ENCODE data around the gene TTLL6. TPM values are rescaled to one million over a fixed set of nuclear protein-coding genes. Genes with fewer than 3 reads are reported as not detected.

The TTLL6 gene
- total RNA-seq, 1 experiment from 2014 or later: 3.4 TPM

- TF ChIP-seq ZSCAN18 (CRISPR knock-in tag; IDR thresholded peaks at IDR 0.05): no peak
- no peak for TF ChIP-seq STAT6 (CRISPR knock-in tag; conservative IDR thresholded peaks at IDR 0.05; ENCODE audit: low read depth)
- peak; percentile 78 for TF ChIP-seq ZNF263 (CRISPR knock-in tag; IDR thresholded peaks at IDR 0.05; ENCODE audit: low read depth)
- no peak for TF ChIP-seq HMGXB4 (CRISPR knock-in tag; IDR thresholded peaks at IDR 0.05)
- TF ChIP-seq ATF3 (CRISPR knock-in tag; conservative IDR thresholded peaks at IDR 0.05): no peak
Measured at GRCh38 chr17:48722201-48722907, 94.7 kb downstream of the TTLL6 start, which contains the start of gene PRAC1 (continued).

GRCh38 chr17:48721009-48721402, 96.0 kb downstream of the TTLL6 start:
- ChIA-PET POLR2A (interaction anchor here (1.7 kb wide), 1 partner anchor 7 kb away, joined by 8 read pairs; the partner anchor contains the start of gene HOXB13), CTCF (interaction anchor here (1.1 to 10.9 kb wide), 7 partner anchors 11 to 164 kb away, joined by 3 to 218 read pairs (median 8); no protein-coding TSS in a partner anchor)
- Mint-ChIP-seq H3K27ac (peak overlapping the region; percentile 69), H3K4me1 (peaks cover 64% of the 10 kb centered on the region), H3K9me3 (no peaks in the 10 kb centered on the region), H3K27me3 (ENCODE audit: low read depth) (peaks cover 100% of the 10 kb centered on the region), H3K4me3 (peak overlapping the region; percentile 85), H3K36me3 (no peaks in the 10 kb centered on the region)
- ATAC-seq: no peak
- no peak for DNase-seq (ENCODE audit: low spot score)
- TF ChIP-seq ESRRA (CRISPR knock-in tag; IDR thresholded peaks at IDR 0.05; ENCODE audit: borderline replicate concordance) (no peak), ATF2 (CRISPR knock-in tag; IDR thresholded peaks at IDR 0.05; ENCODE audit: borderline replicate concordance, low read depth) (no peak), GTF2I (CRISPR knock-in tag; conservative IDR thresholded peaks at IDR 0.05) (no peak), MLX (CRISPR knock-in tag; IDR thresholded peaks at IDR 0.05) (no peak), FOXK1 (CRISPR knock-in tag; IDR thresholded peaks at IDR 0.05) (no peak), SMAD4 (CRISPR knock-in tag; IDR thresholded peaks at IDR 0.05) (no peak), NR2C2 (CRISPR knock-in tag; IDR thresholded peaks at IDR 0.05) (no peak), FOXJ3 (CRISPR knock-in tag; IDR thresholded peaks at IDR 0.05; ENCODE audit: borderline replicate concordance) (no peak), ZNF671 (CRISPR knock-in tag; IDR thresholded peaks at IDR 0.05) (no peak), ZNF416 (CRISPR knock-in tag; IDR thresholded peaks at IDR 0.05) (no peak), ZNF263 (CRISPR knock-in tag; IDR thresholded peaks at IDR 0.05; ENCODE audit: low read depth) (no peak), IRF2 (CRISPR knock-in tag; IDR thresholded peaks at IDR 0.05; ENCODE audit: borderline replicate concordance, low read depth) (no peak), NFE2L1 (CRISPR knock-in tag; IDR thresholded peaks at IDR 0.05) (no peak), STAT6 (CRISPR knock-in tag; conservative IDR thresholded peaks at IDR 0.05; ENCODE audit: low read depth) (no peak), ETV6 (CRISPR knock-in tag; IDR thresholded peaks at IDR 0.05) (no peak), ZSCAN18 (CRISPR knock-in tag; IDR thresholded peaks at IDR 0.05) (no peak), CREB1 (CRISPR knock-in tag; IDR thresholded peaks at IDR 0.05) (no peak), TEAD1 (CRISPR knock-in tag; IDR thresholded peaks at IDR 0.05) (no peak)

Data from WTC11 (cell line).